ENCODE measurements around the gene KRTAP10-2.
"Not testable (repeated sequence)": the region's sequence is repeated elsewhere in the genome, so short reads cannot be mapped to it uniquely, and the experiment has no call there.

Gene KRTAP10-2

GRCh38 chr21:44568261-44568660, 17.0 kb upstream of the KRTAP10-2 start:
- DNase-seq = no peak

- DNase-seq = no peak
Observed at GRCh38 chr21:44567481-44568171, 16.3 kb upstream of the KRTAP10-2 start.

- DNase-seq = no peak
Observed at GRCh38 chr21:44566403-44566802, 15.1 kb upstream of the KRTAP10-2 start.

- DNase-seq = no peak
Observed at GRCh38 chr21:44564886-44565598, 13.7 kb upstream of the KRTAP10-2 start.

- no peak for DNase-seq
Observed at GRCh38 chr21:44564099-44564498, 12.8 kb upstream of the KRTAP10-2 start.

- no peak for DNase-seq
Observed at GRCh38 chr21:44558695-44559094, 7.4 kb upstream of the KRTAP10-2 start, which contains the start of gene KRTAP10-3. TSS of gene KRTAP10-3 (minus strand) at chr21:44558795. CDS start at chr21:44558715, 80 bp downstream.

- DNase-seq = not testable (repeated sequence)
Observed at GRCh38 chr21:44558329-44558675, 7.0 kb upstream of the KRTAP10-2 start.

GRCh38 chr21:44557491-44558328, 6.4 kb upstream of the KRTAP10-2 start:
- no peak for DNase-seq

GRCh38 chr21:44556879-44557278, 5.6 kb upstream of the KRTAP10-2 start:
- DNase-seq = no peak

- DNase-seq = no peak
Observed at GRCh38 chr21:44555200-44555875, 4.0 kb upstream of the KRTAP10-2 start.

GRCh38 chr21:44552681-44553080, 1.4 kb upstream of the KRTAP10-2 start:
- no peak for DNase-seq

GRCh38 chr21:44552136-44552535, 831 bp upstream of the KRTAP10-2 start:
- no peak for DNase-seq

- DNase-seq = peak in 1 of 58 donors; percentile 14
Observed at GRCh38 chr21:44550807-44551206, 498 bp downstream of the KRTAP10-2 start.

- DNase-seq = not testable (repeated sequence)
Observed at GRCh38 chr21:44550285-44550684, 1.0 kb downstream of the KRTAP10-2 start.

GRCh38 chr21:44549525-44550211, 1.6 kb downstream of the KRTAP10-2 start:
- no peak for DNase-seq

- DNase-seq = no peak
Observed at GRCh38 chr21:44548922-44549321, 2.4 kb downstream of the KRTAP10-2 start.

GRCh38 chr21:44548381-44548780, 2.9 kb downstream of the KRTAP10-2 start:
- no peak for DNase-seq

GRCh38 chr21:44547656-44548331, 3.5 kb downstream of the KRTAP10-2 start:
- no peak for DNase-seq

- DNase-seq = no peak
Observed at GRCh38 chr21:44544566-44544965, 6.7 kb downstream of the KRTAP10-2 start.

- no peak for DNase-seq
Observed at GRCh38 chr21:44542716-44543115, 8.6 kb downstream of the KRTAP10-2 start.

Data from anterior cingulate cortex (tissue), 58 donors.